RPMI7951 (cell line): ENCODE measurements around the gene KLC3. TPM values are rescaled to one million over a fixed set of nuclear protein-coding genes. Genes with fewer than 3 reads are reported as not detected.

Experiments
- DNase-seq: peaks from one replicate; pipeline ENCODE4 v3.0.0-alpha.2; 2012; ENCODE audit warnings: low read depth
- total RNA-seq: library from RNA; depleted of rRNA; stranded (reverse); fragments of >200 nt; shearing (Covaris generic); gene quantifications from 2 replicates; pipeline ENCODE4 v1.2.3, GENCODE V29; 2014

The KLC3 gene
- total RNA-seq, 1 experiment from 2014 or later: 0.36 TPM

DNA sequence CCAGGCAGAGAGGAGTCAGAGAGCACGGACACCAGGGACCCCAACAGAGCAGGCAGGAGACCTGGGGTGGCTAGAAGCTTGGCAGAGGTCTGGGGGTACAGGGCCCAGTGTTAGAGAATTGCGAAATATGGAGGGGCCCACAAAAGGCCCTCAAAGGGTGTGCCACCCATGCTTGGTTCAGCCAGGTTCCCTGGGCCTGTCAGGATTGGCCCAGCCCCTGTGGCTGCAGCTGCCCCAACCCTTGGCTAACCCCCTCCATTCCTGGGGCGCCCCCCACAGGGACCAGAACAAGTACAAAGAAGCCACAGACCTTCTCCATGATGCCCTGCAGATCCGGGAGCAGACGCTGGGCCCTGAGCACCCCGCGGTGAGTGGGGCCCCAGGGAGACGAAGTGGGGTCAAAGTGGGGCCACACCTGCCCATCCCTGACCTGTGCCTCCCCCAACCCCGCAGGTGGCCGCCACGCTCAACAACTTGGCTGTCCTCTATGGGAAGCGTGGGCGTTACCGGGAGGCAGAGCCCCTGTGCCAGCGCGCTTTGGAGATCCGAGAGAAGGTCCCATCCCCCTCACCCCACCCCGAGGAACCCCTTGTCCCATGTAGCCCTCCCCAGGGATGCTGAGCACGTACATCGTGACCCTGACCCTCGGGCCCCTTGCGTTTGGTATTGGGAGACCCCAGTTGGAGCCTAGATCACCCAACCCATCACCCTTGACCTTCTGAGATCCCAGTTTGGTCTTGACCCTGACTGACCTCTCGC, 8.0 kb downstream of the KLC3 start:
- no peak for DNase-seq

DNA sequence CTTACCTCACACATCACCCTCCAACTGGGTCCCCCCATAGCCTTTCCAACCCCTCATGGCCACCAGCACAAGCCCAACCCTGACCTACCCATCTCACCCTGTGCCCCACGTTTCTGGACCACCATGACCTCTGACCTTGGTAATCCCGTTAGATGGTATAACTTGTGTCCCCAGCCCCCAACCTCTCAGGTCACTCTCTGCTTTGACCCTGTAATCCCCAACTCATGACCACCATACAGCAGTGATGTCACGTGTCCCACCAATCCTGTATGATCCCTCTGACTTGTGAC, 8.5 kb downstream of the KLC3 start:
- DNase-seq: no peak

DNA sequence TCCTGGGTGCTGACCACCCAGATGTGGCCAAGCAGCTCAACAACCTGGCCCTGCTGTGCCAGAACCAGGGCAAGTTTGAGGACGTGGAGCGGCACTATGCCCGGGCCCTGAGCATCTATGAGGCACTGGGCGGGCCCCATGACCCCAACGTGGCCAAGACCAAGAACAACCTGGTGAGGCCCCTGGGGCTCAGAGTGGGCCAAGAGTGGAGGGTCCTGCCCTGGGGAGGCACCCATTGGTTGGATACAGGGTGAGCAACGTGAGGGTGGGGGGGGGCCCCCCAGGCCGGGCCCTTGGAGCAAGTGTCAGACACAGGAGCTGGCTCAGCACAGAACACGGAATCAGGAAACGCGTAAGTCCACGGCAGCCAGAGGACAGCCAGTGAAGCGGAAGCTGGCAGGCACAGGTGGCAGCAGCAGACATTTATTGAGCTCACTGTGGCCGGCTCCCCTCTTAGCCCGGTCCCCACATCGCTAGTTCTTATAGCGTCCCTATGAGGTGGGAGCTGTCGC, 8.9 kb downstream of the KLC3 start:
- DNase-seq: no peak

DNA sequence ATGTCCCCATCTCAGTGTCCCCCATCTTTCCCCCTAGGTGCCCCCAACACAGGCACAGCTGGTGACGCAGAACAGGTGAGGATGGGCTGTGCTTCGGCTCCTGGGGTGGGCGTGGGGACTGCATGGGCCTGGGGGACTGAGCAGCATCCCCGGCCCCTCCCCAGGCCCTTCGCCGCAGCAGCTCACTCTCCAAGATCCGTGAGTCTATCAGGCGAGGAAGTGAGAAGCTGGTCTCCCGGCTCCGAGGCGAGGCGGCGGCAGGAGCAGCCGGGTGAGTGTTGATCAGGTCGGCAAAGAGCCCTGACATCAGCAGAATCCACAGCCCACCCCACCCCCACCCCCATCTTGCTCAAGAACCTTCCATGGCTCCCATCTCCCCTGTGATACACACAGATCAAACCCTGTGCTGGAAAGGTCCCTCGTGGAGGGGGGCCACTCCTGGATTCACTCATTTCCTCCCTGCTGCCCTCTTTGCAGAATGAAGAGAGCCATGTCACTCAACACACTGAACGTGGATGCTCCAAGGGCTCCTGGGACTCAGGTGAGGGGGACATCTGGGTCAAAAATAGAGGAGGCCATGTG, 10.0 kb downstream of the KLC3 start:
- no peak for DNase-seq

DNA sequence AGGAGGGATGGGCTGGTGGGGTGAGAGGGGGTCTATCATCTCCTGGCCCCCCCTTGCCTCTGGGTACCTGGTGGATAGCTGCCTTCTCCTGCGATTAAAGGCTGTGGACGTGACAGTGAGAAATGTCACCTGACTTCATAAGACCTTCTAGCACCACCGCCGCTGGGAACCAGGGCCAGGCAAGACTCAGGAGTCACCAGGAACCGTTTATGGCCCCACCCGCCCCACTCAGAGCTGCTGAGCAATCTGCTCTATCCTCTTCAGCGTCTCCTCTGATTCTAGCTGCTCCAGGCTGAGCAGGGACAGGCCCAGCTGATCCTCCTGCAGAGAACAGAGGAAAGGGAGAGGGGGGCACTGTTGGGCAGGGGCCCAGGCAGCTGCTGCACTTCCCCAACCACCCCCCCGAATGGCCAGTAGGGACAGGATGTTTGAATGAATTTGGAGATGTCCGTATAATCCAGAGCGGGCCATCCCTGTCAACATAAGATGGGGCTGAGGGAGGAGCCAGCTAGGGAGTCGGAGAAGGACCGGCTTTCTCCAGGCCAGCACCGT, 10.9 kb downstream of the KLC3 start:
- no peak for DNase-seq

DNA sequence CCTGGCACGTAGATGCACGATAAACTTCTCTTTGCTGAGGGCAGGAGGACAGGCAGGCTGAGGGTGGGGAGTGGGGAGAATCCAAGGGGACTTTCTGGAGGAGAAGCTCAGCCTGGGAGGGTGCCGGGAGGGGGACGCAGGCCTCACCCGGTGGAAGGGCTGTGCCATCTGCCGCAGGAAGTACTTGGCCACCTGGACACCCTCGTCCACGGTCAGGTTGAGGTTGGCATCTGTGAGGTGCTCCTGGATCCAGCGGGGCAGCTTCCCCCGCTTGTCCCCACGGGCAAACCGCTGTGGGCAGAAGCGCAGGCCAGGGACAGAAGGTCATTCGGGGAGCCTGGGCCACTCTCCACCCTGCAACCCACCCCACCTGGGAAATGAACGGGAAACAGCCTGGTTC, 11.5 kb downstream of the KLC3 start:
- DNase-seq: no peak

DNA sequence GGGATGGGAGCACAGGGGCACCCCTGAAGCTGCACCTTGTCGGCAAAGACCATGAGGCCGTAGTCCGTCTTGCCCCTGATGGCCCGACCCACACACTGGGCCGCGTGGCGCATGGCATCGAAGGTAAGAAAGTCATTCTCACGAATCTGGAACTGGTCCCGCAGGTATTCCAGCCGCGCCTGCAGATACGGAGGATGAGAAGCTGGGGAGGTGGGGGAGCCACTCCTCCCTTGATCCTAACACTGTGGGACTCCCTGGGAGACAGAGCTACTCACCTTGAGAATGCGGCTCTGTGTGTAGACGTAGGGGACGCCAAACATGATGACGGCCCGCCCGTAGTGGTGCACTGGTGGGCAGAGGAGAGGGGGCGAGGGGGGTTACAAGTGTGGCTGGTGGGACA, 11.9 kb downstream of the KLC3 start:
- no peak for DNase-seq

DNA sequence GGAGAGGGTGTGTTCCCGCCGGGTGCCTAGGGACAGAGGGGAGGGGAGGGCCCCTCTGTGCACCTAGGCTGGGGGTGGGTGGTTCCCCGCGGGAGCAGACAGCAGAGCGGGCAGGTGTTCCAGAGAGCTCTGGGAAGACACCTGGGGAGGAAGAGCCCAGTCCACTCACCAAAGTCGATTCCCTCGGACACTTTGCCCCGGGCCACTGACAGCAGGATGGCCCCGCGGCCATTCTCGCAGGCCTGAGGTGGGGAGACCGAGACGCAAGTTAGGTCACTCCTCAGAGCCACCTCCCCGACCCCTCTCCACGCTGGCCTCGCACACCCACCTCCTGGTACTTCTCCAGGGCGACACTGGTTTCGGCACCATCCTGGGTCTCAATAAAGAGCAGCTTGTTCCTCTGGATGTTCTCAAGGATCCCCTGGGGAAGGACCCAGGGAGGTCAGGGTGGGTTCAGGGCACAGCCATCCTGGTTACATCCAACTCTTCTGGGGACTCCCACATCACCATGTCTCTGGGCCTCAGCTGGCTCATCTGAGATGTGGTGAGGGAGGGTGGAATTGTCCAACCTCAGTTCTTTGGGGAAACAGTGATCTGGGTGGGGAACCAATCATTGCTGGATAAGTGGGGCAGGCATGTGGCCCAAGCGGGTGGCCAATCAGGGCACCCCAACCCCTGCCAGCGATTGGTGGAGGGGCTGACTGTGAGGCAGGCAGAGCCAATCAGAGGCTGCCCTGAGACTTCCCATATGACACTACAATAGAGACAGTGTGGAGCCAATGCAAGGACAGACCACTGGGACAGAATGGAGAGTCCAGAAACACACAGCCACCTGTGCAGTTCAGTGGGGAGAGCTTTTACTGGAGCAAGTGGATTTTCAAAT, 12.6 kb downstream of the KLC3 start:
- DNase-seq: no peak

DNA sequence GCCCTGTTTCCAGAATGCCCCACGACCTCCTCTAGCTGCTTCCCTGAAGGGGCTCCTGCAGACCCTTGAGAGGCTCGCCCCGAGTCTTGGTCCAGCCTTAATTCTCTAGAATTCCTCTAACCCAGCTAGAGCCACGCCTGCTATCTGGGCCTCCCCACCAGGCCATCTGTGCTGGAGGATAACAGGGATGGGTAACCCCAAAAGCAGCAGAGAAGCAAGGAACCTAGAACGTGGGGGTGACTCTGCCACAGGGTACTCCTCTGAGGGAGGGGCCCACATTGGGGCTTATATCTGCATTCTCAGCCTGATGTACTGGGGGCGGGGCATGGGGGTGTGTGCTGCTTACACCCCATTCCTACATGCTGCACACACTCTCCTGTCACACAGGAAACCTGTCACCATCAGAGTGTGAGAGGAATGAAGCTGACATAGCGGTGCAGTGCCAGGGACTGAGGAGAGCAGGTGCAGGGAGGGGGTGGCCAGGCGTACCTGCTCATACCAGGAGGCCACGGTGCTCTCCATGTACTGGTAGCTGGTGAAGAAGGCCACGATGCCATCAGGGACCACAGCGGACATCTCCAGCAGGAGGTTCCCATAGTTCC, 13.8 kb downstream of the KLC3 start:
- DNase-seq: no peak

DNA sequence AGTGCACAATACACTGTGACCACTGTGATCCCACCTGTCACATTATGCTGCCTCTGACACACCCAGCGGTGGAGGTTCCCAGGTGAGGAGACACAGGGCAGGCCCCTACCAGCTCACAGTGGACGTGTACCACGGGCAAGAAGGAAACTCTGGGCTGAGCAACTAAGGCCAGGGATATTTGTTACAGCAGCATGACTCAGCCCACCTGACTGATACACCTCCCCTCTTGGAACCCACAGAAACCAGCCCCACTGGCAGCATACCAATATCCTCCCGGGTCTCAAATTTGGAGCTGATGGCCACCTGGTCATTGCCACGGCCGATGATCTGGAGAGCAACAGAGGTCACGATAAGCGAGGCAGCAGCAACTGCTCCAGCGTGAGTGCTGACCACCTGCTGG, 14.9 kb downstream of the KLC3 start:
- no peak for DNase-seq

DNA sequence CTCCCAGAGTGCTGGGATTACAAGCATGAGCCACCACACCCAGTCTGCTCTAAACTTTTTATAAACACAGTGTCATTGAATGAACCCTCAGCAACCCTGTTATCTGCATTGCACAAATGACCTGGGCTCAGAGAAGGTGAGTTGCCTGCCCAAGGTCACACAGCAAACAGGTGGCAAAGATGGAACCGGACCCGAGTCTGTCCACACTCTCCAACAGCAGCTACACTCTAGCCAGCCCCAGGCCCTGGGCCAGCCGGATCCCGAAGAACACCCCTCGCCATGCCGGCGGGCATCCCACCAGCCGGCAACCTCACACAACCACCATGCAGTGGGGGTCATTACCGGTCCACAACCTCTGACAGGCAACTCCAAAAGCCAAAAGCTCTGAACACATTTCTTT, 15.4 kb downstream of the KLC3 start:
- DNase-seq: no peak

DNA sequence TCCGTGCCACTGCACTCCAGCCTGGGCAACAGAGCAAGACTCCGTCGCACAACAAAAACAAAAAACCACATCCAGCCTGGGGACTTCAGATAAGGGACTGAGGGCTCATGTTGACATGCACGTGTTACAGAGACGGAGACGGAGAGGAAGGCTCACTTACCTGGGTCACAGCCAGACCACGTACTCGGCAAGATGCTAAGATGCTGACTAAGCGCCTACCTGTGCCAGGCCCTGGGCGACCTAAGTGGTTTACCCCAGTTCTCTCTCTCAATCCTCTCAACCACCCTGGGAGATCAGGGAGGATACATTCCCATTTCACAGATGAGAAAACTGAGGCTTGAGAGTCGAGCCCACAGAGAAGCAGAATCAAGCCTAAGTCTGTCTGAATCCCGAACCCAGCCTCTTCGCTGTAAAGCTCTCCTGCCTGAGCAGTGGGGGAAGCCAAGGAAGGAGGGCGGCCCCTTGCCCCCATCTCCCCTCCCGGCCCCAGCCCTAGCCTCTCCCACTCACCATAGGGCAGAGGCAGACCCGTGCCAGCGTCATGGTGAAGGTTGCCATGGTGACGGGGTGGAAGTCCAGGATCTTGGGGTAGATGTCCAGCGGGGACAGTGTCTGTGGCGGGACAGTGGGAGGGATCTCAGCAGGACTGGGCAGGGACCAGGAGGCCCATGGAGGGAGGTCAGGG, 16.4 kb downstream of the KLC3 start:
- no peak for DNase-seq

DNA sequence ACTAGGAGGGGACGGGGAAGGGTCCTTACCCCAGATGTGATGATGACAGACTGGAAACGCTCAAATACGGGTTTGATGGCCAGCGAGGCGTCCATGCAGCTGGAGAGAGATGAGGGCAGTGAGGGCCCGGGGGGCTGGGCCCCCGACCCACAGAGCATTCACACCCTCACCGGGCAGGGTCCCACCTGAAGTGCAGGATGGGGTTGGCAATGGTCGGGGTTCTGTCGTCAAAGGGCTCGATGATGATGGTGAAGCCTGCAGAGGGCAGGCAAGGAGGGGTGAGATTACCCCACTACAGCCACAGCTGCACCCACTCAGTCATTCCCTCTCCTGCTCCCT, 16.9 kb downstream of the KLC3 start:
- DNase-seq: no peak

DNA sequence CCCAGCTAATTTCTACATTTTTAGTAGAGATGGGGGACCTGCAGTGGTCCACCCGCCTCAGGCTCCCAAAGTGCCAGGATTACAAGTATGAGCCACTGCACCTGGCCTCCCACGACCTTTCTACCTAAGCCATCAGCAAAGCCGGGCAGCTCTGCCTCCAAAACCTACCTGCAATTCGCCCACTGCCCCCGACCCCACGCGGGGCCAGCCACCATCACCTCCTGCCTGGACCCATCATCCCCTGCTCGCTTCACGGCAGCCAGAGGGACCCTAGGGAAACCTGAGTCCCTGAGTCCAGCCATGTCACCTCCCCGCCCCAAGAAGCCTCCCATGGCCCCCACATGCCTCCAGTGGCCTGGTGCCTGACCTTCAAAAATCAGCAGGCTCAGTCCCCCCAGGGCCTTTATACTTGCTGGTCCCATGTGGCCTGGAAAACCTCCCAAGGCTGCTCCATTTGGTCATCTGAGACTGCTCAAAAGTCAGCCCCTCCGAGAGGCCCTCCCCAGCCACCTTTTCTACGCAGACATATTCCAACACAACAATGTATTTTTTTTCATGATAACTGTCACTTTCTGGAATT, 17.8 kb downstream of the KLC3 start:
- DNase-seq: no peak

DNA sequence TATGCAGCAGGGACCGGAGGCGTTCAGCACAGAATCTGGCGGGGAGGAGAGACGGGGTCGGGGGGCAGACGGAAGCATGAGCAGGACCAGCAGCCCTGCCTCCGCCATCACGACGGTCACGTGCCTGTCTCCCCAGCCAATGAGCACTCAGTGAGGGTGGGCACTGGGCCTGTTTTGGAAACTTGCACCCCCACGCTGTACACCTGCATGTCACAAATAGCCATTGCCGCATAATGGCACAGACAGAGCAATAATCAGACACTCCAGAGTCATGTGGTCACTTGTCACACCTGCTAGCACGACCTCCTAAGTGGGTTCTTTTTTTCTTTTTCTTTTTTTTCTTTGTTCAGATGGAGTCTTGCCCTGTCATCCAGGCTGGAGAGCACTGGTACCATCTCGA, 21.1 kb downstream of the KLC3 start:
- DNase-seq: no peak

DNA sequence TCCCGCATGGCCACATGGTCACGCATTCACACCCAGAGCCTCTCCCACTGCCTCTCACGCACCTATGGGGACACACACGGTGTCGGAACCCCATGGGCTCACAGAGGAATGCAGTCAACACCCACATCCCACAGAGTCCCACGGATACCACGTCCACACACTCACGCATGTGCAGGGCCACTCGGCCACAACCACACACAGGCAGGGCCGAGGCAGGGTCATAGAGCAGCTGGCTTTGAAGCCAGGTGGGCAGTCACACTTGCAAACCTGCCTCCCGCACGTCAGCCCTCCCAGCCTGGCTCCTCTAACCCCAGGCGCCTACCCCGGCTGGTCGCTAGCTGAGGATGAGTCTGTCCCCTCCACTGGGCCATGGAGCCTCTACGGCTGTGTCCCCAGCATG, 21.7 kb downstream of the KLC3 start:
- no peak for DNase-seq

DNA sequence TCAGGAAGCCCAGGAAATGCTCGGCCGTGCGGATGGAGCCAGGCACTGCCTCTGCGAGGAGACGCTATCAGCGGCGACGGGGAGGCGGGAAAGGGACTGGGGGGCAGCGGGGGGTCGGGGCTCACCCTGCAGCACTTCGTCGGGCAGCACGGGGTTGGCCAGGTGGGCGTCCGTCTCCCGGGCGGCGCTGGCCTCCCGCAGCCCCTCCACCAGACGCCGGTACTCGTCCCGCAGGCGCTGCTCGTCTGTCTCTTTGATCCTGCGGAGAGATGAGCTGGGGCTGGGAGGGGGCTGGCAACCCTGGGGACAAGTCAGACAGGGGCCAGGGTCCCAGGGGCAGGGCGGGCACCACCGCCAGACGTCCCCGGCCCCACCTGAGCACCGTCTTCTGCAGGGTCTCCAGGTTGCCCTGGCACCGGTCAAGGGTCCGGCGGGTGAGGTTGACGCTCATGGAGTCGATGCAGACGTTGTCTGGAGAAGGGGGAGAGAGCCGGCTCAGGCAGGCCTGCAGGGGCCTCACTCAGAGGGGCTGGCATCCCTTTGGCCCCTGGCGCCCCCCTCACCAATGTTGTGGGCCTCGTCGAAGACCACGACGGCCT, 23.4 kb downstream of the KLC3 start:
- DNase-seq: no peak

DNA sequence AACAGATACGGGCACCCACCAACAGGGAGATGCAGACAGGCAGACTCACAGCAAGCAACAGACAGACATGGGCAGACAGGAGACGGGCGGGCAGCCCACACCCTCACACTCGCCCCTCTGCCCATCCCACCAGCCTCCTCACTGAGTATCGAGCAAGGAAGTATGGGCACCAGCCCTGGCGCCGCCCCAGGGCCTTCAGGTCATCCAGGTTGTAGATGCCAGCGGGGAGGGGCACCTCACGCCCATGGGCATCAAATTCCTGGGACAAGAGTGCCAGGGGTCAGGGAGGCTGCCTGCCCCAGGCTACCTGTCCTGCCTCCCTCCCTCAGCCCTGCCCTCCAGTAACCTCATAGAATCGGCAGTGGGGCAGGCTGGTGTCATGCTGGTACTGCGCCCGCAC, 24.1 kb downstream of the KLC3 start:
- DNase-seq: no peak

DNA sequence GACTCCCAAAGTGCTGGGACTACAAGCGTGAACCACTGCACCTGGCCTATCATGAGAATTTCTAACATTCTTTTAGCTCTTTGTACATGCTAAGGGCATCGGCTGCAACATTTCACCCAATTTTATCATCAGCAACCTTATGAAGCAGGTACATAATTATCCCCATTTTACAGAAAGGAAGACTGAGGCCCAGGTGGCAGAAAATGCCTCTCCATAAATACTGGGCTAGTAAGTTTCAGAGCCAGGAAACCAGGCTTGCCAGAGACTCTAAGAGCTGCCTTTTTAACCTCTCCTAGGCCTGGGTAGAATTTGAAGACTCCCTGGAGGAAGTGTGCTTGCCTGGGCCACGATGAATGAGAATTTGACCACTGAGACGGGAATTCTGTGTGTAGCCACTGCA, 27.6 kb downstream of the KLC3 start:
- no peak for DNase-seq

DNA sequence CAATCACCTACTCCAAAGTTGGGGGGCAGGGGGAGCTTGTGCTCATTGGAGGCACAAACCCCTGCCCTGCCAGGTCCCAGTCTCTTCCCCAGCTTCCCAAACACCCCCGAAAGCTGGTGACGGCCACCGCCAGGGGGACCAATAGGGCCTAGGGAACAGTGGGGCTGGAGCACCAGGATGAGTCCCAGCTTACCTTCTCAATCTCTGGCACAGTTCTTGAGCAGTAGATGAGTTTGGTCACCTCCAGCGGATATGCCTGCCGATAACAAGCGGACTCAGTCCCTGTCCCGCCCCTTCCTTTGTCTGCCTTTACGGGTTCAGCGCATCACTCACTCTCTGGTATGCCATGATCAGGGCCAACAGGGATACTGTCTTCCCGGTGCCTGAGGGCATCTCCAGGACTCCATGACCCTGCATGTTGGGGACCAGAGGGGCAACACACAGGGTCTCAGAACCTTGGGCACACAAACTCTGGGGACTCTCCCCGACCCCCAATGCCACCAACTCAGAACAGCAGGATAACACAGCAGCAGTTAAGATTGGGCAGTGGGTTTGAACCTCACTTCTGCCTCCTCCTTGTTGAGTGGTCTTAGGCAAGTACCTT, 28.3 kb downstream of the KLC3 start:
- DNase-seq: no peak
